MG63 (cell line): ENCODE measurements around the gene U2AF1L4. TPM values are rescaled to one million over a fixed set of nuclear protein-coding genes. Genes with fewer than 3 reads are reported as not detected.

Experiments
- DNase-seq: peaks from one replicate; pipeline ENCODE4 v3.0.0-alpha.2; 2020
- H3K27me3 ChIP-seq: fragments of 250-450 bp; sonication (Bioruptor Pico); 2 replicates; pipeline ENCODE4 v1.5.1; 2020; ENCODE audit warnings: mild to moderate bottlenecking, moderate library complexity
- H3K36me3 ChIP-seq: fragments of 250-450 bp; sonication (Bioruptor Pico); 2 replicates; pipeline ENCODE4 v1.5.1; 2020; ENCODE audit warnings: mild to moderate bottlenecking, moderate library complexity
- H3K4me3 ChIP-seq: fragments of 250-450 bp; sonication (Bioruptor Pico); 2 replicates; pipeline ENCODE4 v1.5.1; 2020; ENCODE audit warnings: mild to moderate bottlenecking, moderate library complexity
- H3K9me3 ChIP-seq: fragments of 250-450 bp; sonication (Bioruptor Pico); 2 replicates; pipeline ENCODE4 v1.5.1; 2020; ENCODE audit warnings: mild to moderate bottlenecking, moderate library complexity
- total RNA-seq: library from RNA; depleted of rRNA; stranded (reverse); fragments of >200 nt; shearing (Covaris generic); gene quantifications from 2 replicates; pipeline ENCODE4 v1.2.3, GENCODE V29; 2014; ENCODE audit warnings: low replicate concordance

U2AF1L4 gene
- total RNA-seq, 1 experiment from 2014 or later, result 19.8 TPM

GRCh38 chr19:35753634-35754369, 8.6 kb upstream of the U2AF1L4 start:
- peaks cover 32% of the 10 kb centered on the region for H3K36me3 ChIP-seq
- no peaks in the 10 kb centered on the region for H3K9me3 ChIP-seq
- DNase-seq, result no peak
- no peak overlapping the region for H3K4me3 ChIP-seq
- no peaks in the 10 kb centered on the region for H3K27me3 ChIP-seq

- peaks cover 30% of the 10 kb centered on the region for H3K36me3 ChIP-seq
- no peaks in the 10 kb centered on the region for H3K27me3 ChIP-seq
- no peak overlapping the region for H3K4me3 ChIP-seq
- DNase-seq, result no peak
- no peaks in the 10 kb centered on the region for H3K9me3 ChIP-seq
These were observed 7.6 kb upstream of the U2AF1L4 start for GRCh38 chr19:35752746-35753350.

- Histone ChIP-seq H3K9me3 (no peaks in the 10 kb centered on the region), H3K4me3 (no peak overlapping the region), H3K27me3 (no peaks in the 10 kb centered on the region), H3K36me3 (peaks cover 30% of the 10 kb centered on the region)
- DNase-seq, result no peak
These were observed 6.9 kb upstream of the U2AF1L4 start for GRCh38 chr19:35751839-35752745.

GRCh38 chr19:35750167-35750566, 4.9 kb upstream of the U2AF1L4 start:
- Histone ChIP-seq H3K36me3 (peaks cover 30% of the 10 kb centered on the region), H3K9me3 (no peaks in the 10 kb centered on the region), H3K4me3 (no peak overlapping the region), H3K27me3 (no peaks in the 10 kb centered on the region)
- no peak for DNase-seq

GRCh38 chr19:35748106-35749020, 3.1 kb upstream of the U2AF1L4 start, which contains the start of gene LIN37:
Gene LIN37 (plus strand): TSS chr19:35748576. CDS start chr19:35748725, 149 bp downstream.
- H3K27me3 ChIP-seq, result no peaks in the 10 kb centered on the region
- peaks cover 22% of the 10 kb centered on the region for H3K36me3 ChIP-seq
- peak within 1 kb of the TSS; percentile 92 for H3K4me3 ChIP-seq
- peak; percentile 99 for DNase-seq
- H3K9me3 ChIP-seq, result no peaks in the 10 kb centered on the region

- no peaks in the 10 kb centered on the region for H3K27me3 ChIP-seq
- peak overlapping the region; percentile 87 for H3K4me3 ChIP-seq
- DNase-seq, result no peak
- H3K36me3 ChIP-seq, result peaks cover 9% of the 10 kb centered on the region; the same call in 1 of the 2 replicates
- H3K9me3 ChIP-seq, result no peaks in the 10 kb centered on the region
These were observed 1.3 kb upstream of the U2AF1L4 start for GRCh38 chr19:35746531-35746930.

GRCh38 chr19:35746087-35746462, 857 bp upstream of the U2AF1L4 start:
- no peak for DNase-seq
- Histone ChIP-seq H3K9me3 (no peaks in the 10 kb centered on the region), H3K27me3 (no peaks in the 10 kb centered on the region), H3K4me3 (peak overlapping the region; percentile 87), H3K36me3 (peaks cover 4% of the 10 kb centered on the region; the same call in 1 of the 2 replicates)

- Histone ChIP-seq H3K27me3 (no peaks in the 10 kb centered on the region), H3K4me3 (peak overlapping the region; percentile 87)
These were observed 539 bp downstream of the U2AF1L4 start for GRCh38 chr19:35744430-35745327.

GRCh38 chr19:35743640-35744429, 1.4 kb downstream of the U2AF1L4 start:
- Histone ChIP-seq H3K27me3 (no peaks in the 10 kb centered on the region), H3K9me3 (no peaks in the 10 kb centered on the region), H3K36me3 (peaks cover 7% of the 10 kb centered on the region), H3K4me3 (peak overlapping the region; percentile 87)
- DNase-seq, result no peak

More at GRCh38 chr19:35744430-35745327, 539 bp downstream of the U2AF1L4 start:
- Histone ChIP-seq H3K36me3 (peaks cover 3% of the 10 kb centered on the region; the same call in 1 of the 2 replicates), H3K9me3 (no peaks in the 10 kb centered on the region)
- DNase-seq, result peak; percentile 96

- Histone ChIP-seq H3K27me3 (no peaks in the 10 kb centered on the region), H3K36me3 (peaks cover 23% of the 10 kb centered on the region), H3K4me3 (no peak within 1 kb of the TSS), H3K9me3 (no peaks in the 10 kb centered on the region)
- no peak for DNase-seq
These were observed 3.0 kb downstream of the U2AF1L4 start, which contains the start of gene IGFLR1 for GRCh38 chr19:35742121-35742724. Gene IGFLR1 (minus strand): TSS chr19:35742452. CDS start chr19:35741180, 1,272 bp downstream.

- Histone ChIP-seq H3K36me3 (peaks cover 34% of the 10 kb centered on the region), H3K9me3 (no peaks in the 10 kb centered on the region), H3K27me3 (no peaks in the 10 kb centered on the region), H3K4me3 (peak overlapping the region; percentile 62)
- no peak for DNase-seq
These were observed 4.1 kb downstream of the U2AF1L4 start for GRCh38 chr19:35741203-35741515.

- DNase-seq, result peak; percentile 99
- H3K4me3 ChIP-seq, result peak overlapping the region; percentile 62
- peaks cover 40% of the 10 kb centered on the region for H3K36me3 ChIP-seq
- no peaks in the 10 kb centered on the region for H3K9me3 ChIP-seq
- no peaks in the 10 kb centered on the region for H3K27me3 ChIP-seq
These were observed 4.6 kb downstream of the U2AF1L4 start for GRCh38 chr19:35740423-35741202.

- Histone ChIP-seq H3K36me3 (peaks cover 41% of the 10 kb centered on the region), H3K27me3 (no peaks in the 10 kb centered on the region), H3K4me3 (peak overlapping the region; percentile 62), H3K9me3 (no peaks in the 10 kb centered on the region)
- no peak for DNase-seq
These were observed 5.2 kb downstream of the U2AF1L4 start for GRCh38 chr19:35740108-35740422.
